ENCODE data around the gene DTX1.

Gene DTX1

GRCh38 chr12:113086249-113087164 lies 30.0 kb downstream of the DTX1 start:
- no peaks in the 10 kb centered on the region for H3K27me3 ChIP-seq (ENCODE audit: insufficient read depth, low read depth, severe bottlenecking)
- H3K4me3 ChIP-seq (ENCODE audit: low read depth, low read length), result no peak overlapping the region
- no peak overlapping the region for H3K27ac ChIP-seq
- H3K9me3 ChIP-seq (ENCODE audit: severe bottlenecking), result no peaks in the 10 kb centered on the region
- TF ChIP-seq, protein P1, sequence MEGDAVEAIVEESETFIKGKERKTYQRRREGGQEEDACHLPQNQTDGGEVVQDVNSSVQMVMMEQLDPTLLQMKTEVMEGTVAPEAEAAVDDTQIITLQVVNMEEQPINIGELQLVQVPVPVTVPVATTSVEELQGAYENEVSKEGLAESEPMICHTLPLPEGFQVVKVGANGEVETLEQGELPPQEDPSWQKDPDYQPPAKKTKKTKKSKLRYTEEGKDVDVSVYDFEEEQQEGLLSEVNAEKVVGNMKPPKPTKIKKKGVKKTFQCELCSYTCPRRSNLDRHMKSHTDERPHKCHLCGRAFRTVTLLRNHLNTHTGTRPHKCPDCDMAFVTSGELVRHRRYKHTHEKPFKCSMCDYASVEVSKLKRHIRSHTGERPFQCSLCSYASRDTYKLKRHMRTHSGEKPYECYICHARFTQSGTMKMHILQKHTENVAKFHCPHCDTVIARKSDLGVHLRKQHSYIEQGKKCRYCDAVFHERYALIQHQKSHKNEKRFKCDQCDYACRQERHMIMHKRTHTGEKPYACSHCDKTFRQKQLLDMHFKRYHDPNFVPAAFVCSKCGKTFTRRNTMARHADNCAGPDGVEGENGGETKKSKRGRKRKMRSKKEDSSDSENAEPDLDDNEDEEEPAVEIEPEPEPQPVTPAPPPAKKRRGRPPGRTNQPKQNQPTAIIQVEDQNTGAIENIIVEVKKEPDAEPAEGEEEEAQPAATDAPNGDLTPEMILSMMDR (IDR thresholded peaks at IDR 0.05; ENCODE audit: low read depth, low read length), result no peak
- H3K36me3 ChIP-seq, result peaks cover 3% of the 10 kb centered on the region; the same call in 1 of the 2 replicates
- no peak for DNase-seq

- TF ChIP-seq, protein P1 (IDR thresholded peaks at IDR 0.05; ENCODE audit: low read depth, low read length), result no peak
- H3K27me3 ChIP-seq (ENCODE audit: insufficient read depth, low read depth, severe bottlenecking), result no peaks in the 10 kb centered on the region
- no peaks in the 10 kb centered on the region for H3K9me3 ChIP-seq (ENCODE audit: severe bottlenecking)
- H3K27ac ChIP-seq, result no peak overlapping the region
- no peak overlapping the region for H3K4me3 ChIP-seq (ENCODE audit: low read depth, low read length)
- H3K36me3 ChIP-seq, result peaks cover 3% of the 10 kb centered on the region; the same call in 1 of the 2 replicates
- DNase-seq, result no peak
Observed at GRCh38 chr12:113087193-113087592, 30.7 kb downstream of the DTX1 start.

DNA sequence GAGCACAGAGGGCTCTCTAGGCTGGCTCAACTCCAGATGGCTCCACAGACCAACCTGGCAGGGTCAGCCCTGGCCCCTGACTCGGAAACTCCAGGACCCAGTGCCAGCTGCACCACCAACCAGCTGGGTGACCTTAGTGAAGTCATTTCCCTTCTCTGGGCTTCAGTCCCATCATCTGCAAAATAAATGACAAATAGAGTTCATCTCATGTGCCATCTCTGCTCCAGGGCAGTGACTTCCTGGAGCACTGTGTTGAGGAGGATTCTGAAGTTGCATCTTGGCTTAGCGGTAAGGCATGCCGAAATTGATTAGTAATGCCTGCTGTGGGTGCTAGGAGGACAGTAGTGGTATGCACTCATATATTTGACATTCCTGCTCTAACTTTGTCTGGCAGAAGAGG lies 31.5 kb downstream of the DTX1 start:
- DNase-seq, result no peak
- no peak overlapping the region for H3K27ac ChIP-seq

GRCh38 chr12:113088971-113089756 lies 32.6 kb downstream of the DTX1 start:
- Histone ChIP-seq H3K27me3 (ENCODE audit: insufficient read depth, low read depth, severe bottlenecking) (no peaks in the 10 kb centered on the region), H3K27ac (no peak overlapping the region), H3K36me3 (peaks cover 3% of the 10 kb centered on the region; the same call in 1 of the 2 replicates), H3K9me3 (ENCODE audit: severe bottlenecking) (no peaks in the 10 kb centered on the region), H3K4me3 (ENCODE audit: low read depth, low read length) (no peak overlapping the region)
- TF ChIP-seq, protein P1 (IDR thresholded peaks at IDR 0.05; ENCODE audit: low read depth, low read length), result no peak
- DNase-seq, result no peak

More for the DNA sequence above, 31.5 kb downstream of the DTX1 start:
- H3K36me3 ChIP-seq, result peaks cover 3% of the 10 kb centered on the region; the same call in 1 of the 2 replicates
- TF ChIP-seq, protein P1 (IDR thresholded peaks at IDR 0.05; ENCODE audit: low read depth, low read length), result no peak
- no peak overlapping the region for H3K4me3 ChIP-seq (ENCODE audit: low read depth, low read length)
- H3K9me3 ChIP-seq (ENCODE audit: severe bottlenecking), result no peaks in the 10 kb centered on the region
- H3K27me3 ChIP-seq (ENCODE audit: insufficient read depth, low read depth, severe bottlenecking), result no peaks in the 10 kb centered on the region

DNA sequence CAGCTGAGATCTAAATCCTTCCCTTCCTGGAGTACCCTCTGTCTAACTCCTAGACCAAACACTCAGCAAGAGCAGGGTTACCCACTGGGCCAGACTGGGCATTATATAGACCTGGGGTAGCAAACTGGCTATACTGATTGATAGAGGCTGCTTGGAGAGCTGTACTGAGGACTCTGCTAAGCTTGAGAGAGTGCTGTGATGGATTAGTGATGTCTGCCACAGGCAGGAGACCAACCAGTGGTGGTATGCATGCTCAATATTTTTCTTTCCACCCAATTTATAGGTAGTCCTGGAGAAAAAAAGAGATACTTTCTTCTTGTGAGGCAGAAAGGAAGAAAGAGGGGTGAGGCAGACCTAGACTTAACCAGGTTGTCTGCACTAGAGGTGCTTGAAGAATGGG lies 33.3 kb downstream of the DTX1 start:
- TF ChIP-seq, protein P1 (IDR thresholded peaks at IDR 0.05; ENCODE audit: low read depth, low read length), result no peak
- no peak overlapping the region for H3K27ac ChIP-seq

More for the DNA sequence above, 33.3 kb downstream of the DTX1 start:
- H3K27me3 ChIP-seq (ENCODE audit: insufficient read depth, low read depth, severe bottlenecking), result no peaks in the 10 kb centered on the region
- H3K9me3 ChIP-seq (ENCODE audit: severe bottlenecking), result no peaks in the 10 kb centered on the region
- no peaks in the 10 kb centered on the region; the same call in 1 of the 2 replicates for H3K36me3 ChIP-seq
- H3K4me3 ChIP-seq (ENCODE audit: low read depth, low read length), result no peak overlapping the region
- DNase-seq, result no peak

Data from WERI-Rb-1 (cell line).